Suprapubic skin (tissue), 4 donors: ENCODE results near the gene WDFY2.

ENCODE experiments used
- EP300 ChIP-seq: sonication (generic); formaldehyde crosslinking; IDR thresholded peaks from one replicate; pipeline ENCODE4 v1.6.1; 2017; ENCODE audit warnings: antibody characterized with exemption
- POLR2AphosphoS5 ChIP-seq, 3 donors: sonication (generic); formaldehyde crosslinking; IDR thresholded peaks; one replicate each; pipeline ENCODE4 v1.6.1; 2017; ENCODE audit warnings: antibody characterized with exemption in 3 of 3
- TF ChIP-seq, protein P1 (sequence below), 2 donors: fragments of 200-600 bp in 1 of 2; fragments of 450-650 bp in 1 of 2; sonication (generic) in 1 of 2; IDR thresholded peaks; one replicate each; pipeline ENCODE4 v1.5.1; 2016 to 2019; ENCODE audit warnings: antibody characterized with exemption in 2 of 2, mild to moderate bottlenecking in 1 of 2, moderate library complexity in 1 of 2

DNA sequence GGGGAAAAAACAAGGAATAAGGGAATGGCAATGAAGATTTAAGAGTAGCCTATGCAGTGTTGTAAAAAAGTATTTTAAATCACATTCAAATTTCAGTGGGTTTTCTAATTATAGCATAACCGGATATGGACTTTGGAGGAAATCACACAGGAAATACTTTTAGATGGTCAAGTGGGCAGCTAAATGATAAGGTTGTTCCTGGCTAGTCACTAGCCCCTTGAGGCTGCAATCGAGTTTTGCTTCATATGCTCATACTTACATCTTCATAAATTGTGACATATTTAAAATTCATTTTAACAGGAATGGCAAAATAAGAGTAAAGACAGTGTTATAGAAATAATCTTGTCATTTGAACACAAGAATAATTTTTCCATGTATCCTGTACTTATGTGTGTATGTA is 88.9 kb downstream of the WDFY2 start:
- TF ChIP-seq POLR2AphosphoS5 (IDR thresholded peaks at IDR 0.05) = no peak
- TF ChIP-seq, protein P1, sequence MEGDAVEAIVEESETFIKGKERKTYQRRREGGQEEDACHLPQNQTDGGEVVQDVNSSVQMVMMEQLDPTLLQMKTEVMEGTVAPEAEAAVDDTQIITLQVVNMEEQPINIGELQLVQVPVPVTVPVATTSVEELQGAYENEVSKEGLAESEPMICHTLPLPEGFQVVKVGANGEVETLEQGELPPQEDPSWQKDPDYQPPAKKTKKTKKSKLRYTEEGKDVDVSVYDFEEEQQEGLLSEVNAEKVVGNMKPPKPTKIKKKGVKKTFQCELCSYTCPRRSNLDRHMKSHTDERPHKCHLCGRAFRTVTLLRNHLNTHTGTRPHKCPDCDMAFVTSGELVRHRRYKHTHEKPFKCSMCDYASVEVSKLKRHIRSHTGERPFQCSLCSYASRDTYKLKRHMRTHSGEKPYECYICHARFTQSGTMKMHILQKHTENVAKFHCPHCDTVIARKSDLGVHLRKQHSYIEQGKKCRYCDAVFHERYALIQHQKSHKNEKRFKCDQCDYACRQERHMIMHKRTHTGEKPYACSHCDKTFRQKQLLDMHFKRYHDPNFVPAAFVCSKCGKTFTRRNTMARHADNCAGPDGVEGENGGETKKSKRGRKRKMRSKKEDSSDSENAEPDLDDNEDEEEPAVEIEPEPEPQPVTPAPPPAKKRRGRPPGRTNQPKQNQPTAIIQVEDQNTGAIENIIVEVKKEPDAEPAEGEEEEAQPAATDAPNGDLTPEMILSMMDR (IDR thresholded peaks at IDR 0.05) = no peak
- TF ChIP-seq EP300 = no peak
